Pons (tissue), 1 donor: ENCODE data around the gene FCHO1.
A peak's percentile ranks its signal among the peaks of the same experiment; 100 is the strongest.
"Not testable (repeated sequence)": the region's sequence is repeated elsewhere in the genome, so short reads cannot be mapped to it uniquely, and the experiment has no call there.

Experiments used
- DNase-seq: peaks from one replicate; pipeline ENCODE4 v3.0.0-alpha.2; 2016; ENCODE audit warnings: low spot score

Gene FCHO1

DNA sequence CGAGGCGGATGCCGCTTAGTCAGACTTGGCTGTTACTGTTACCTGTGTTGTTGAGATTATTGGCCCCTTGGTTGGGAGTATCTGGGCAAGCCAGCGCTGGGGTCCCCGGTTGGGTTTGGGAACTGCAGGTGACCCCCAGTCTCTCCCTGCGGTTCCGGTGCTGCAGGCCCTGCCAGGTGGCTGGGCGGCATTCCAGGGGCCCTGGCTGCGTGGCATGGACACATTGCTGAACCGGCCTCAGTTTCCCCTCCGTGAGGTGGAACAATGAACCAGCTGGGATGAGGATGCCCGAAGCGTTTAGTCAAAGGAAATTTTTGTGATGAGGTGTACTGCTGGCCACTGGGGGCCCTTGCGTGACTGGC lies 44.2 kb downstream of the FCHO1 start:
- DNase-seq, result no peak

DNA sequence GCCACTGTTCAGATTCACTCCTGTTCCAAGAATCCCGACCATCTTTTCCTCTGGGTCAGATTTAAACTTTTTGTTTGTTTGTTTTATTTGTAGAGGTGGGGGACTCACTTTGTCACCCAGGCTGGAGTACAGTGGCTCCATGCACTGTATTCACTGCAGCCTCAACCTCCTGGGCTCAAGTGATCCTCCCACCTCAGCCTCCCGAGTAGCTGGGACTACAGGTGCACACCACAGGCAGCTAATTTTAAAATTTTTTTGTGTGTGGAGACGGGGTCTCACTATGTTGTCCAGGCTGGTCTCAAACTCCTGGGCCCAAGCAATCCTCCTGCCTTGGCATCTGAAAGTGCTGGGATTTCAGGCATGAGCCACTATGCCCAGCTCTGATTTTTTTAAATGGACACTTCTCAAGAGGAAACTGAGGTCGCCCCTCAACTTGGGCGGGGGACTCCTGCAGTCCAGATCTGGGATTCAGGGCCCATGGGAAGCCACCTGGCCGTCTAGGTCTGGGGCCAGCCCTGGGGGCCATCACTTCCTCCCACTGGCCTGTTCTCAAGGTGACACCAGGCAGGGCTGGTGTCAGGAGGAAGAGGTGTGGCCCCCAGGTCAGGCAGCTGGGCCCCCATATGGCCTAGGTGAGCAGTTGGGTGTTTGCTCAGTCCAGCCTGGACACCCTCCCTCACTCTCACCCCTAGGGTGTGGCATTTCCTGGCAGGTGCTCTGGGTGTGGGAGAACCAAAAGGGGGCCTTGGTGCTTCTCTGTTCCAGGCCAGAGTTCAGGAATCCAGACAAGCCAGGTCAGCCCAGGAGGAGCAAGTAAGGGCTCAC lies 44.9 kb downstream of the FCHO1 start:
- no peak for DNase-seq

DNA sequence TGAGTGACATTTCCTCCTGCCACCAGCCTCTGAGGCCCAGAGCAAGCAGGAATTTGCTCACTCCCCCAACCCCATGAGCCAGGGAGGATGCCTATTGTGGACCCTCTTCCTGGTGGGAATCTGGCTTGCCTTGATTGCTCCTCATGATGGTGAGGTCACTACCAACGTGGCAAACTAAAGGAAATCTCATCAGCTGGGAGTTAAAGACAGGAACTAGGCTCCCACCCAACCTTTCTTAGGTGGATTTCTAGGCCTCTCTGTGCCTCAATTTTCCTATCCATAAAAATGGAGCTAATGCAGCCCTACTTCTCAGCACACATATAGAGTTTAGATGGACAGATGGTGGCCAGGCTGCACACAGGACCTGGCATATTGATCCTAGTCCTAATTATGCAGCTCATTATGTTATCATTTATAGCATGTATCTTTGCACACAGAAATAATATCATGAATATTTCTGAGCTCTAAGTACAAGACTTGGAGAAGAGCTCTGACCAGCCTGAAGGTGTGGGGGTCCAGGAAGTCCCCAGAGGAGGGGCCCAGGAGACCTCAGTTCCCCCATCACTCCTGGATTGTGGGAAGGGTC lies 45.7 kb downstream of the FCHO1 start:
- no peak for DNase-seq

DNA sequence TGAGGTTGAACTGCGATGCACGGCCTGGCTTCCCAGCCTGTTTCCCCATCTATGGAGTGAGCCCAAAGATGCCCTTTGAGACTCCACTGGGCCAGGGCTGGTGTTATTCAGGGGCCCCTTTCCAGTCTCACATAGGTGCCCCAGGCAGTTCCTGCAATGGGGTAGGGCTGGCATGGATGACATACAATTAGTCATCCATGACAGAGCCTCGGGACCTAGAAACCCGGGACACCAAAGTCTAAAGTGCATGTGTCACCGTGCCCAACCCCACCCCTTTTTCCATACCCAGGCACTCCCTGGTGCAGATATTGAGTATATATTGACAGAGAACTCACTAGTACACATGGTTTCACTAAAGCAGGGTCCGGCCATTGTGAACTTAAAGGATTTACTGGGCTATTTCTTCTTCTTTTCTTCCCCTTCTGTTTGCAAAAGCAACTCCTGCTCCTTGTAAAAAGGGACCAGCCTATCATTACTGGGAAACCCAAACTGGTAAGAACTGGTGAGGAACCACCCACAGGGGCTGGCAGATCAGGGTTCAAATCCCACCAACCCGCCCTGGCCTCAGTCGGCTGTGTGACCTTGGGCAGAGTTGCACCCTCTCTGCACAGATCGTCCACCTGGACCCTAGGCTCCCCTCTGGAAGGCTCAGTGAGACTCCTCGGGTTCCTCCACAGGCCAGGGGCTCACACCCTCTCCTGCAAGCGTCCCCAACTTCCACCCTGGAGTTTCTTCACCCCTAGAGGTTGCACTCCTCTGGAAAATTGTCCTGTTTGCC lies 46.3 kb downstream of the FCHO1 start:
- DNase-seq, result no peak

DNA sequence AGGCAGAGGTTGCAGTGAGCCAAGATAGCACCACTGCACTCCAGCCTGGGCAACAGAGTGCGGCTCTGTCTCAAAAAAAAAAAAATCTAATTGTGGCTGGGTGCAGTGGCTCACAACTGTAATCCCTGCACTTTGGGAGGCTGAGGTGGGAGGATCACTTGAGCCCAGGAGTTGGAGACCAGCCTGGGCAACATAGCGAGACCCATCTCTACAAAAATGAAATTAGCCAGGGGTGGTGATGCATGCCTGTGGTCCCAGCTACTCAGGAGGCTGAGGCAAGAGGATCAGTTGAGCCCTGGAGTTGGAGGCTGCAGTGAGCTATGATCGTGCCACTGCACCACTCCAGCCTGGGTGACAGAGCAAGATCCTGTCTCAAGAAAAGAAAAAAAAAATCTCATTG lies 47.3 kb downstream of the FCHO1 start:
- DNase-seq, result not testable (repeated sequence)

DNA sequence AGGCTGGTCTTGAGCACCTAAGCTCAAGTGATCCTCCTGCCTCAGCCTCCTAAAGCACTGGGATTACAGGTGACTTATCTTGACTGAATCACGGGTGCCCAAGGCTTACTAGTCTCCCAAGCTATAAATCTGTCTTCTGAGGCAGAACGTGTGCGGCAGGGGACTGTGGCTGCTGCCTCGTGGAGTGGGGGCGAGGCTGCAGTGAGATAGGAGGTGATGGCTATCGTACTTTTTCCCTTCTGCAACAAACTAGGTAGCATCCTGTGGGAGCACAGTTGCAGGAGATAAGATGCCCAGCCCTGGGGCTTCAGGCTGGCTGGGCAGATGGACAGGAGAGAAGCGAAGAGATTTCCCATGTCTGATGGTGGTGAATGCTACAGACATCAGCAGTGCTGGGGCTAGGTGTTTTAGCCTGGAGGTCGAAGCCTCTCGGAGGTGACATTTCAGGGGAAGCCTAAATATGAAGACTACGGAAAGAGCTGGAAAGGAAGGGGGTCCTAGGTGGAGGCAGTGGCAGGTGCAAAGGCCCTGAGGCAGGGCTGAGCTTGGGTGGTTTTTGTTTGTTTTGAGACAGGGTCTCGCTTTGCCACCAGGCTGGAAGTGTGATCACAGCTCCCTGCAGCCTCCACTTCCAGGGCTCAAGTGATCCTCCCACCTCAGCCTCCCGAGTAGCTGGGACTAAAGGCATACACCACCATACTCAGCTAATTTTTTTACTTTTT lies 51.0 kb downstream of the FCHO1 start:
- DNase-seq, result no peak

DNA sequence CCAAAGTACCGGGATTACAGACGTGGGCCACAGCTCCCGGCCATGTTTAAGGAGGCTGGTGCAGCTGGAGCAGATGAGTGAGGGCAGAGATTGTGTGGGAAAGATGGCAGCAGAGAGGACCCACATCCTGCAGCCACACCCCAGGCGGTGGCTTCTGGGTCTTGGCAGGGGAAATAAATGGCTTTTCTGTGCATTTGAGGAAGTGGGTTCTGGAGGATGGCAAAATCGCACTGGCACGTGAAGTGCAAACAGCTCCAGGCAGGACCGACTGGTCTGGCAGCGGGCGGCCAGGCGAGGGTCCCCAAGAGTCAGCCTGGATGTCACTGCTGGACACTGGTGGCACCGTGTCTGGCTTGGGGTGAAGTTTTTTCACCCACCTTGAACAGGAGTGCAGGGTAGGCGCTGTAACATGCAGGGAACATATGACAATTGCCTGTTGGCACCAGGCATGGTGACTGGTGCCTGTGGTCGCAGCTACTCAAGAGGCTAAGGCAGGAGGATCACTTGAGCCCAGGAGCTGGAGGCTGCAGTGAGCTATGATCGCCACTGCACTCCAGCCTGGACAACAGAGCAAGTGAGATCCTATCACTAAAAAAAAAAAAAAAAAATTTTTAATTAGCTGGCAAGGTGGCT lies 52.1 kb downstream of the FCHO1 start:
- peak; percentile 7 for DNase-seq

DNA sequence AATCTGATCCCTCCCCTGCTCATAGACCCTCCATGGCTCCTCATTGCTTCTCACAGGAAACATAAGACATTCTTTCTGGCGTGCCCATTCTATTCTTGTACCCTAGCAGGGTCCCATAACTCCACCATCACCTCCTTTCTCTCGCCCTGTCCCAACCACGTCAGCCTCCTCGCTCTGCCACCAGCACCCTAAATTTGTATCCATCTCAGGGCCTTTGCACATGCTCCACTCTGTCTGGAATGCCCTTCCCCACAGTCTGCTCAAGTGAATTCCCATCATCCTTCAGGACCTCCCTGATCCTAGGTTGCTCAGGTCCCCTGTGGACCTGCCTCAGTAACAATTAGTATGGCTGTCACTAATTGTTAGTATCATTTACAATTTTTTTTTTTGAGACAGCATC lies 54.1 kb downstream of the FCHO1 start:
- no peak for DNase-seq

DNA sequence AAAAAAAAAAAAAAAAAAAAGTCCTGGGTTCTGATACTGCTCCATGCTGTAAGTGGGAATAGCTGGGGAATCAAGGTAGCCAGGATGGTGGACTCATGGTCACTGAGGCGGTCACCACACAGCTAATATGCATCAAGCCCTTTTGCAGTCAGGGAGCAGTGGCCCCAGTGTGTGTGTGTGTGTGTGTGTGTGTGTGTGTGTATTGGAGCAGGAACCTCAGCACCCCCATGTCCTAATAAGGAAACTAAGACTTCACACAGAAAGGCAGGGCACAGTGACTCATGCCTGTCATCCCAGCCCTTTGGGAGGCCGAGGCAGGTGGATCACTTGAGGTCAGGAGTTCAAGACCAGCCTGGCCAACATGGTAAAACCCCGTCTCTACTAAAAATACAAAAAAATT lies 55.7 kb downstream of the FCHO1 start:
- DNase-seq, result no peak

DNA sequence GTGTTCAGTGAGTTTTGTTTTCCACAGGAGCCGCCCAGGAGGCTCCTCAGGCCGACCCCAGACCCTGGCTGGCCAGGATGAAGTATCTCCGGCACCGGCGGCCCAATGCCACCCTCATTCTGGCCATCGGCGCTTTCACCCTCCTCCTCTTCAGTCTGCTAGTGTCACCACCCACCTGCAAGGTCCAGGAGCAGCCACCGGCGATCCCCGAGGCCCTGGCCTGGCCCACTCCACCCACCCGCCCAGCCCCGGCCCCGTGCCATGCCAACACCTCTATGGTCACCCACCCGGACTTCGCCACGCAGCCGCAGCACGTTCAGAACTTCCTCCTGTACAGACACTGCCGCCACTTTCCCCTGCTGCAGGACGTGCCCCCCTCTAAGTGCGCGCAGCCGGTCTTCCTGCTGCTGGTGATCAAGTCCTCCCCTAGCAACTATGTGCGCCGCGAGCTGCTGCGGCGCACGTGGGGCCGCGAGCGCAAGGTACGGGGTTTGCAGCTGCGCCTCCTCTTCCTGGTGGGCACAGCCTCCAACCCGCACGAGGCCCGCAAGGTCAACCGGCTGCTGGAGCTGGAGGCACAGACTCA lies 56.5 kb downstream of the FCHO1 start:
- DNase-seq, result no peak

DNA sequence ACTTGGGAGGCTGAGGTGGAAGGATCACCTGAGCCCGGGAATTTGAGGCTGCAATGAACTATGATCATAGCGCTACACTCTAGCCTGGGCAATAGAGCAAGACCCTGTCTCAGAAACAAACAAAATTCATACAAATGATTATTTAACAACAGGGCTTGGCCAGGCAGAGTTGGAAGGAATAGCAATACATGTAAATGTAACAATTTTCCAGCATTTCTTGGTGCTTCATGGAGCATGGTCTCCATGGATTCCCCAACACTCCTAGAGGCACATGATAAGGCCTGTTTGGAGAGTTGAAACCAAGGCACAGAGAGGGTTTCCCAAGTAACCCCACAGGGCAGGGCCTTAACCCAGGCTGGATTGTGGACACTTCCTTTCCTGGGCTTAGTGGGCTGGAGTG lies 59.8 kb downstream of the FCHO1 start:
- DNase-seq, result no peak

DNA sequence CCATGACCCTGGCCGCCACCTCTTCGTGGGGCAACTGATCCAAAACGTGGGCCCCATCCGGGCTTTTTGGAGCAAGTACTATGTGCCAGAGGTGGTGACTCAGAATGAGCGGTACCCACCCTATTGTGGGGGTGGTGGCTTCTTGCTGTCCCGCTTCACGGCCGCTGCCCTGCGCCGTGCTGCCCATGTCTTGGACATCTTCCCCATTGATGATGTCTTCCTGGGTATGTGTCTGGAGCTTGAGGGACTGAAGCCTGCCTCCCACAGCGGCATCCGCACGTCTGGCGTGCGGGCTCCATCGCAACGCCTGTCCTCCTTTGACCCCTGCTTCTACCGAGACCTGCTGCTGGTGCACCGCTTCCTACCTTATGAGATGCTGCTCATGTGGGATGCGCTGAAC lies 60.4 kb downstream of the FCHO1 start:
- no peak for DNase-seq

DNA sequence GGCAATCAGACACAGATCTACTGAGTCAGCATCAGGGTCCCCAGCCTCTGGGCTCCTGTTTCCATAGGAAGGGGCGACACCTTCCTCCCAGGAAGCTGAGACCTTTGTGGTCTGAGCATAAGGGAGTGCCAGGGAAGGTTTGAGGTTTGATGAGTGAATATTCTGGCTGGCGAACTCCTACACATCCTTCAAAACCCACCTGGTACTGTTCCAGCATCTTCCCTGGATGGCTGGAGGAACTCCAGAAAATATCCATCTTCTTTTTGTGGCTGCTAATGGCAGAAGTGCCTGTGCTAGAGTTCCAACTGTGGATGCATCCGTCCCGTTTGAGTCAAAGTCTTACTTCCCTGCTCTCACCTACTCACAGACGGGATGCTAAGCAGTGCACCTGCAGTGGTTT lies 60.8 kb downstream of the FCHO1 start:
- no peak for DNase-seq

DNA sequence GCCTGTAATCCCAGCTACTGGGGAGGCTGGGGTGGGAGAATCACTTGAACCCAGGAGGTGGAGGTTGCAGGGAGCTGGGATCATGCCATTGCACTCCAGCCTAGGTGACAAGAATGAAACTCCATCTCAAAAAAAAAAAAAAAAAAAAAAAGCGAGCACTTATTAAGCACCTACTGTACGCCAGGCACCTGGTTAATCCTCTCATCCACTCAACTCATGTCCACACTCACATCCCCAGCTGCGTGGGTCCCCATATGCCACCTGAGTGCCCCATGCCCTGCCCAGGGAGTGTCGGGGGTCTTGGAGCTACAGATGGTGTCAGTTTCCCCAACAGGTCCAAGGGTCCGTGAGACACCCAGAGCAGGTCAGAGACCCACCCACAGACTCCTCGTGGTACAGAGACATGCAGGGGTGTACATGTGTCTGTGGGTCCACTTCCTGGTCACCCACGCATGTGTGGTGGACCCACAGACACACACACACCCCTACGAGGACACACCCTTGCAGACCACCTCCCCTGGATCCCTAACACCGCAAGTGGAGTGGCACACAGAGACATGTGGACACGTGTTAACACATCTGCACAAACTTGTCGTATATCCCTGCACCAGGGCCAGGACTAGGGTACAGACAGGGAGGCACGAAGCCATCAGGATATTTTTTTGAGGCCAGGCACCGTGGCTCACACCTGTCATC lies 66.5 kb downstream of the FCHO1 start:
- DNase-seq, result no peak

DNA sequence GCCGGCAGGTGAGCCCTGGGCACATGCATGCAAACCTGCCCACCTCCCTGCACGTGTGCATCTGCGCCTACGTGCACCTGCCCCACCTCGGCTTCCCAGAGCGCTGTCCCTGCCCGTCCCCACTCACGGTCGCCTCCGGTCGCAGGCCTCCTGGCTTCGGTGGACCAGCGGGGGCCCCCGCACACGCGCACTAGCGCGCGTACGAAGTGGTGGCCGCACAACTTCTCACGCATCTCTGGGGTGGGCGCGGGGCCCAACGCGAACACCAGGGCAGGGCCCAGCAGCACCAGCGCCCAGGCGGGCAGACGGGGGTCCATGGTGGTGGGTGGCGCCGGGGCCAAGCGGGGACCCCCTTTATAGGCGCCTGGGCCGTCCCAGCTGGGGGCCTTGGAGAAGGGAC lies 69.9 kb downstream of the FCHO1 start, which contains the start of gene INSL3:
Gene INSL3, minus strand, starts transcription at position 330 of the 400 bp plus-strand sequence. Its CDS starts 13 bp downstream, at position 317.
- DNase-seq, result no peak

DNA sequence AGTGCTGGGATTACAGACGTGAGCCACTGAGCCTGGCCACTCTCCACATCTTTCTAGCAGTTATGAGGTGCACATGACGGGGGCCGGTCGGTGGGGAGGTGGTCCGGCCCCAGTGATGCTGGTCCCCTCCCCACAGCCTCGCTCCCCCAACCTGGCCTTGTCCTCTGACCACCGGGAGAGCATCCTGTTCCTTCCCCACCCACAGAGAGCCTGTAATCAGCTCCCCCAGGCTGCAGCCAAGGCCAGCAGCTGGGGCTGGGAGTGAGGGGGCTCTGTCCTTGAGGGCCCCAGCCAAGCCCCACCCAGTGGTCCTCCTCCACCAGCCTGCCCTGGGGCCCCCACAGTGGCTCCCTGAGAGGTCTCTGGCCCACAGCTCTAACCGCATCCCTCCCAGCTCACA lies 73.1 kb downstream of the FCHO1 start:
- DNase-seq, result no peak

DNA sequence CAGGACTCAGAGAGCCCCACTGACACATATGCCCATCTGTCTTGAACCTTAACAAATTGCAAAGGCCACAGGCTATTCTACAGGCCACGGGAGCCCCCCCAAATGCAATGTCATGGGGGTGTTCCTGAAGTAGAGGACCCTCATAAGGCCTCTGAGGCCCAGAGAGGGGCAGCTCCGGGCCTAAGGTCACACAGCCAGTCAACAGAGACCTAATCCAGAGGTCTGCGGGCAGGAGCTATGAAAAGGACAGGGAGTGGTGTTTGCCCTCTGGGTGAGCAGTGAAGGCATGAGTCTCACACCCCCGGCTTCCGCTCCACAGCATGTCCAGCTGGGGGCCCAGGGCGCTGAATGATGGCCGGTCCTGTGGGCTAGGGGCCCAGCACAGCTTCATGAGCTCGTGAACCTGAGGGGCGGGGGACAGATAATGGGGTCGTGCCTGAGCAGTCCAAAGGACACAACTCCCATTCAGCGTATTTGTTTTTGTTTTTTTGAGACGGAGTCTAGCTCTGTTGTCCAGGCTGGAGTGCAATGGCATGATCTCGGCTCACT lies 75.3 kb downstream of the FCHO1 start:
- no peak for DNase-seq

DNA sequence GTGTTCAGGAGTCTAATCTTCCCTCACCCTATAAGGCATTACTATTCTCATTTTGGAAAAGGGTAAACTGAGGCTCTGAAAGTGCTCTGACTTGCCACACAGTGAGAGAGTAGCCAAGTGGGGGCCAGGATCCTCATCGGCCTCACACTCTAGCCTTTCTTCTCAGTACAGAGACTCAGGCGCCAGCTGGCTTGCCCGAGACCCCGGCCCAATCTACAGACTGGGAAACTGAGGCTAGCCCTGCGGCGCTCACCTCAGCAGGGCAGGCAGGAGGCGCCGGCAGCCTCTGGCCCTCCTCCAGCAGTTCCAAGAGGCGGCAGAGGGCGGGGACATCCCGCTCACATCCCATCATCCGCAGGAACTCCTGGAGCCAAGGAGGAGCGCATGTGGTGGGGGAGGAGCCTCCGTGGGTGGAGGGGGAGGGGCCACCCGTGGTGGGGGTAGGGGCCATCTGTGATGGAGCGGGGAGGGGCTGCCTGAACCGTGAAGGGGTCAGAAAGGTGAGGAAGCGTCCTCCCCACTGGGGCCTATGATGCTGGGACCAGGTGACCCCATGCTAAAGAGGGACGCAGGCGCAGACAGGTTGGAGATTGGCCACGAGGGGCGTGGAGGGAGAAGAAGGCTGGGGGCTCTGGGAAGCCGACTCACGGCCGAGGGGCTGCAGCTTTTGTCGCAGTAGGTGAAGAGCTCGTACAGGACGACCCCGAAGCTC lies 78.7 kb downstream of the FCHO1 start:
- DNase-seq, result no peak

DNA sequence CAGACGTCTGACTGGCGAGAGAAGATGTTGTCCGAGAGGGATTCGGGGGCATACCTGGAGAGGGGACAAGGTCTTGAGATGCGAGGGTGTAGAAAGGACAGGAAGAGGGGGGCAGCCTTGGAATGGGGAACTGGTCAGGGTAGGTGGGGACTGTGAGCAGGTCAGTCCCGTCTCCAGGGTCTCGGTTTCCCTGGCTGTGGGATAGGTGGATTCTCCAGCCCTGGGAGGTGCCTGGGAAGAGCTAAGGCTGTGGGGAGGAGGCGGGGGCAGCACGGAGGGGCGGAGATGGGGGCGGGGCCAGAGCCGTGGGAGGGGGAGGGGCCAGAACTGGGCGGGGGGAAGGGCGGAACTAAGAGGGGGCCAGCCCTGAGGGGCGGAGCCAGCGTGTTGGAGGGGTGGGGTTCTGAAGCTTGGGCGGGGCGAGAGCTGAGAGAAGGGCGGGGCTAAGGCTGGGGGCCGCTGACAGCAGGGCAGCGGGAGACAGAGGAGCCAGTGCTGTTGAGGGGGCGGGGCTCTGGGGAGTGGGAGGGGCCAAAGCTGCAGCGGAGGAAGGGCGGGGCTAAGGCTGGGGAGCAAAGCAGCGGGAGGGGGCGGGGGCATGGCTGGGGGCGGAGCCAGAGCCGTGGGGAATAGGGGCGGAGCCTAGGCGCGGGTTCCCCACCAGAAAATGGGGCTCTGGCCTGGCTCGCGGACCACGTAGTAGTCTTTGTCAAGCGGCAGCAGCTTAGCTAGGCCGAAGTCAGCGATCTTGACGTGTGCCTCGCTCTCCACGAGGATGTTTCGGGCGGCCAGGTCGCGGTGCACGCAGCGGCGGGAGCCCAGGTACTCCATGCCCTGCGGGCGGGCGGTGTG lies 79.5 kb downstream of the FCHO1 start:
- peak; percentile 10 for DNase-seq
